Dedifferentiated amniotic fluid mesenchymal stem cell (primary cell): Measurements from ENCODE around the gene ETV5.

Experiments
- DNase-seq: peaks from one replicate; pipeline ENCODE4 v3.0.0-alpha.2; 2016; ENCODE audit errors: extremely low spot score

The ETV5 gene

GRCh38 chr3:186095561-186096081 lies 13.3 kb downstream of the ETV5 start:
- DNase-seq: no peak

- DNase-seq: no peak
These were observed 14.0 kb downstream of the ETV5 start for GRCh38 chr3:186094696-186095425.

GRCh38 chr3:186094271-186094670 lies 14.6 kb downstream of the ETV5 start:
- no peak for DNase-seq

- DNase-seq: no peak
These were observed 15.5 kb downstream of the ETV5 start for GRCh38 chr3:186093271-186093900.

GRCh38 chr3:186092360-186093070 lies 16.4 kb downstream of the ETV5 start:
- DNase-seq: no peak

- no peak for DNase-seq
These were observed 18.0 kb downstream of the ETV5 start for GRCh38 chr3:186090901-186091300.

- DNase-seq: no peak
These were observed 20.6 kb downstream of the ETV5 start for GRCh38 chr3:186088335-186088734.

GRCh38 chr3:186084264-186084663 lies 24.6 kb downstream of the ETV5 start:
- no peak for DNase-seq

- DNase-seq: no peak
These were observed 25.1 kb downstream of the ETV5 start for GRCh38 chr3:186083746-186084145.

- no peak for DNase-seq
These were observed 26.7 kb downstream of the ETV5 start for GRCh38 chr3:186082150-186082549.

- no peak for DNase-seq
These were observed 27.2 kb downstream of the ETV5 start for GRCh38 chr3:186081678-186082077.

- no peak for DNase-seq
These were observed 27.9 kb downstream of the ETV5 start for GRCh38 chr3:186080849-186081438.

- DNase-seq: no peak
These were observed 29.0 kb downstream of the ETV5 start for GRCh38 chr3:186079925-186080324.

GRCh38 chr3:186077466-186077865 lies 31.4 kb downstream of the ETV5 start:
- no peak for DNase-seq

GRCh38 chr3:186075931-186076567 lies 32.8 kb downstream of the ETV5 start:
- DNase-seq: no peak

GRCh38 chr3:186075489-186075888 lies 33.4 kb downstream of the ETV5 start:
- no peak for DNase-seq

- DNase-seq: no peak
These were observed 35.2 kb downstream of the ETV5 start for GRCh38 chr3:186073641-186074040.

- no peak for DNase-seq
These were observed 37.9 kb downstream of the ETV5 start for GRCh38 chr3:186070996-186071395.

GRCh38 chr3:186070550-186070949 lies 38.3 kb downstream of the ETV5 start:
- no peak for DNase-seq

GRCh38 chr3:186070133-186070532 lies 38.8 kb downstream of the ETV5 start:
- no peak for DNase-seq

GRCh38 chr3:186069199-186069598 lies 39.7 kb downstream of the ETV5 start:
- no peak for DNase-seq

GRCh38 chr3:186068243-186068552 lies 40.7 kb downstream of the ETV5 start:
- no peak for DNase-seq
